Esophagus mucosa (tissue), 1 donor: ENCODE measurements around the gene UFD1. TPM values are rescaled to one million over a fixed set of nuclear protein-coding genes. Genes with fewer than 3 reads are reported as not detected.
"Not testable (repeated sequence)": the region's sequence is repeated elsewhere in the genome, so short reads cannot be mapped to it uniquely, and the experiment has no call there.

Experiments used
- ATAC-seq: fragments of 200-7000 bp; cut with Tn5 transposase; one replicate; pipeline ENCODE4 v1.9.1; 2020
- total RNA-seq: library from RNA; stranded (reverse); gene quantifications from one replicate; pipeline ENCODE4 v1.2.4, GENCODE V29; 2023
- donor health status: DM: yes; HTN: yes; CAD: no.

UFD1 gene
- total RNA-seq, 1 donor from 2014 or later, result 57.9 TPM

DNA sequence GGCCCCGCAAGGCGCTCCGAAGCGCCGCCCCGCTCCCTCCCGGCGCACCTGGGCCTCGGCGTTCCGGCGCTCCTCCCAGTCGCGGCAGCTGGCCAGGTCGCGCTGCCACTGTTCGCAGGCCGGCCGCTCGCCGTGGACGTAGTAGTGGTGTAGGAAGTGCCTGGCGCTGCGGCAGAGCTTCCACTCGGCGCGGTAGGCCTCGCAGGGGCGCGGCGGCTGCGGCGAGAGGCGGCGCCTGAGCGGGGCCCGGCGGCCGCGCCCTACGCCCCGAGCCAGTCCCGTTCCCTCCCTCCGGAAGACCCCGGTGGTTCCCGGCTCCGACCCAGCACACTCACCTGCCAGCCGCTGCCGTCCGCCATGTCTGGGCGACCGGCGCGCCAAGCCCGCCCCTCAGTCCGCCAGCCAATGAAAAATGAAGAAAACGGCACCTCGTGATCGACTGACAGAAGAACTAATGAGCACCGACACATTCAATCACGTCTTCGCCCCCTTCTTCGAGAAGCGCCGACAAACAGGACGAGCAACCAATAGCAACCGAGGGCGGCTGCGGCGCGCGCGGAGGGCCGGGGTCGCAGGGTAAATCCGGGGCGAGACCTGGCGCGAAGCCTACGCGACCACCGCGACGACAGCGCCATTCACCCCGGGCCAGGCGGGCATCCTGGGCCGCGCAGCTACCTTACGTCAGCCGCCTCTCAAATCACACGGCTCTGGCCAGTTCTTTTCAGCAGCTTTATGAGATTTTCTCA is 31.5 kb downstream of the UFD1 start, which contains the start of gene C22orf39:
TSS of gene C22orf39 (minus strand) at position 382 of the 746 bp plus-strand sequence. CDS start at position 359, 23 bp downstream.
- peak; percentile 92 for ATAC-seq

DNA sequence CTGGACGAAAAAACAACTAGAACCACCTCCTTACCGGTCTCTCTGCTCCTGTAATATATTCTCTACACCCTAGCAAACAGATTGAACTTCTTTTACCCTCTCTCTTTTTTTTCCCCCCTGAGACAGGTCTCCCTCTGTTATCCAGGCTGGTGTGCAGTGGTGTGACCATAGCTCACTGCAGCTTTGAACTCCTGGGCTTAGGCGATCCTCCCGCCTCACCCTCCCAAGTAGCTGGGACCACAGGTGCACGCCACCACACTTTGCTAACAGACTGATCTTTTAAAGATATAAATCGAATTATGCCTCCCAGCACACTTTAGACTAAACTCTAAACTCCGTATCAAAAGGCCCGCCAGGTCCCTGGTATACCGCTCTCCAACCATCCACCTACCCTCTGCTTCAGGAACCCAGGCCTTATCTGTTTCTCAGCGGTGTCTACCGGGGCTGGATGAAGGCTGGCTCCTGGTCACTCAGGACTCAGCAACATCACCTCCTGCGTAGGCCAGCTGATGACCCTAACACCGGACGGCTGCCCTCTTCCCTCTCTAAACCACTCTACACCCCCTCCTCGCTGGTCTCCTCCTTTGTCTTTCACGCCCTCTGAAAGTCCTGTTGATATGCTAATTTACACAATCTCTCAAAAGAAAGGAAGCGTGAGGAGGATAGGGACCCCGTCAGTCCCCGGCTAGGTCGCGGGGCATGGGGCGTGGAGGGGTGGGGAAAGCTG is 32.2 kb downstream of the UFD1 start:
- ATAC-seq, result peak; percentile 2

DNA sequence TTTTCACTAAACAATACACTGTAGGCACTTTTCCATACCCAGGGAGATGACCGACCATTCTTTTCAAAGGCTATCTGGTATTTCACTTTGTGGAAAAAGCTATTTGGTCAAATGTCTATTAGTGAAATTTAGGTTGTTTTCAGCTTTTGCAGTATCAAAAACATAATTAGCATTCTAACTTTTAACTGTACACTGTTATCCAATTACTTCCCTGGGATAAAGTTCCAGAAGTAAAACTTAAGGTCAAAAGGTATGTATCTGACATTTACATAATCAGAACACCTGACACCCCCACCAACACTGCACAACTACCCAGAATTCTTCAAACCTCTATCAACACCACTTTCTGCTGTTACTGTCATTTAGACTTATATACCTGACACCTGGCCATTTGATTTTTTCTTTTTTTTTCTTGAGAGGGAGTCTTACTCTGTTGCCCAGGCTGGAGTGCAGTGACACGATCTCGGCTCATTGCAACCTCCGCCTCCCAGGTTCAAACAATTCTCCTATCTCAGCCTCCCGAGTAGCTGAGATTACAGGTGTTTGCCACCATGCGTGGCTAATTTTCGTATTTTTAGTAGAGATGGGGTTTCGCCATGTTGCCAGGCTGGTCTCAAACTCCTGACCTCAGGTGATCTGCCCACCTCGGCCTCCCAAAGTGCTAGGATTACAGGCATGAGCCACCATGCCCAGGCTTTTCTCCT is 33.6 kb downstream of the UFD1 start:
- ATAC-seq, result not testable (repeated sequence)

DNA sequence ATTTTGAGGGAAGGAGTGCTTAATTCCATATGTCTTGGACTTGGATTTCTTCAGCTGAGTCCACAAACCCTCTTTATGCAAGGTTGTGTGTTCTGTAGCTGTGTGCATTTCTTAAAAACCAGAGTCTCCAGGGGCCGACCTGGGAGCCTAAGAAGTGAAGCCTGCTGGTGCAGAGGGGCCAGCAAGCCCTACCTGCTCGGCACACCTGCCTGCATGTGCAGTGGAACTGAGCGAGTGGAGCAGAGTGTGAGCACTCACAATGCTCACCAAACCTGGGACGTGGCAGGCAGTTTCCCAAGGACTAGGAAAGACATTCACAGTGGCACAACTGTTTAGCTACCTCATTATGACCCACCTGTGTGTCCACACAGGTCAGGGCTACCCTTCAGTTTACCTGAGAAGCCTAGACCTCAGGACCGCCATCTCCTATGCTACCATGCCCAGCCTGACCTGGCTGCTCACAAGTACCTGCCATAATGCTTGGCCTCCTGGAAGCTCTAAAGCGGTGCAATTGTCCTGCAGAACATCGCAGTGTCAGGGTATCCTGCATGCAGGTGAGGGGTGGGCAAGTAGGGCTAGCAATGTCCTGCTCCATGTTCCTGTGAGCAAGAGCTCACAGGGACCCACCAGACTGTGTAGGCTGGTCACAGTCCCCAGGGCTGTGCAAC is 35.3 kb downstream of the UFD1 start:
- ATAC-seq, result no peak

DNA sequence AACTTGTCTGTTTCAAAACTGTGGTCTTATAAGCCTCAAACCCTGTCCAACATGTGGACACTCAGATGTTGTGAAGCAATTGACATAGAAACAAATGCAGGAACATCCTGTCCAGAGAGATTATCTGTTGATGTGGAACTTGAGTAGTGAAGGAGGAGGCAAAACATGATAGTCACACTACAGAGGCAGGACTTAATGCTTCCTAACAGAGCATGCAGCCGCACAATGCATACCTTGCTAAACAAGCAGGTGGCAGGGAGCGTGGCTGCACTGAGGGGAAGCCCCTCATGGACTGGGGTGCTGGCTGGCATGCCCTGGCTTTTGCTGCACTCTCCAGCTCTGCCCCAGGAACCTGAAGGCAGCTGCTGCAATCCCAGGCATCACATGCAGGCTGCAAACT is 36.8 kb downstream of the UFD1 start:
- ATAC-seq, result no peak

DNA sequence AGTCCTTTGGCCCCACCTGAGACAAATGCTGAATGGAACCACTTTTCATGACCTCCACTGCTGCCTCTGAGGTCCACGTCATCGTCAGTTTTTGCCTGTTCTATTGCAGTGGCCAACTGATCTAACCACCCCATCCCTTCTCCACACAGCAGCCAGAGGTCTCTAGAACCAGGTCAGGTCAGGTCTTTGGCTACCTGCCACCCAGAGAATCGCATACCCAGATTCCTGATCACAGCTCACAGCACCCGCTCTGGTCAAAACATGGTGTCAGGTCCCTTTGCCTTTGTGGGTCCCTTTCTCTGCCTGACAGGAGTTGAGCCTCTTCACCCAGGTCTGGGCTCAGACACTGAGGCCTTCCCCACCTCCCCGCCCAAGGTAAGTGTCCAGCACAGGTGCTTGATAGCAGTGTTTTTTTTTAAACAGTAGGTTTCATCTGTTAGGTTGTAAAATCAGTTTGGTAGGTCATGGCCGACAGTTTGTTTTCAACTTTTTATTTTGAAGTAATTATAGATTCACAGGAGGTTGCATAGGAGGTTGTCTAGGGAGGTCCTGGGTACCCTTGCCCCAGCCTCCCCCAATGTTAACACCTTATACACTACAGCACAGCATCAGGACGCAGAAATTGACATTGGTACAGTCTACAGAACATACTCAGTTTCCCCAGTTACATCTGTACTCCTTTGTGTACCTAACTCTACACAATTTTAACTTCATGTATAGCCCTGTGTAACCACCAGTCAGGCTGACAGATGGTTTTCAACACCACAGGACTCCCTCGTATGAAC is 38.4 kb downstream of the UFD1 start:
- no peak for ATAC-seq

DNA sequence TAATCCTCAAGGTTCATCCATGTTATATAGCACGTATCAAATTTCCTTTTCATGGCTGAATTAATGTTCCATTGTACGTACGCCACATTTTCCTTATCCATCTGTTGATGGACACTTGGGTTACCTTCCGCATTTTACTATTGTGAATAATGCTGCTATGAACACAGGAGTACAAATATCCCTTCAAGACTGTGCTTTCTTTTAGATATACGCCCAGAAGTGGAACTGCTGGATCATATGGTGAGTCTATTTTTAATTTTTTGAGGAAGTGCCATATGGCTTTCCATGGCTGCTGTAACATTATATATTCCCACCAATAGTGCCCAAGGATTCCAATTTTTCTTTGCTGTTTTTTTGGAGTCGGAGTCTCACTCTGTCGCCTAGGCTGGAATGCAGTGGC is 40.7 kb downstream of the UFD1 start:
- no peak for ATAC-seq

DNA sequence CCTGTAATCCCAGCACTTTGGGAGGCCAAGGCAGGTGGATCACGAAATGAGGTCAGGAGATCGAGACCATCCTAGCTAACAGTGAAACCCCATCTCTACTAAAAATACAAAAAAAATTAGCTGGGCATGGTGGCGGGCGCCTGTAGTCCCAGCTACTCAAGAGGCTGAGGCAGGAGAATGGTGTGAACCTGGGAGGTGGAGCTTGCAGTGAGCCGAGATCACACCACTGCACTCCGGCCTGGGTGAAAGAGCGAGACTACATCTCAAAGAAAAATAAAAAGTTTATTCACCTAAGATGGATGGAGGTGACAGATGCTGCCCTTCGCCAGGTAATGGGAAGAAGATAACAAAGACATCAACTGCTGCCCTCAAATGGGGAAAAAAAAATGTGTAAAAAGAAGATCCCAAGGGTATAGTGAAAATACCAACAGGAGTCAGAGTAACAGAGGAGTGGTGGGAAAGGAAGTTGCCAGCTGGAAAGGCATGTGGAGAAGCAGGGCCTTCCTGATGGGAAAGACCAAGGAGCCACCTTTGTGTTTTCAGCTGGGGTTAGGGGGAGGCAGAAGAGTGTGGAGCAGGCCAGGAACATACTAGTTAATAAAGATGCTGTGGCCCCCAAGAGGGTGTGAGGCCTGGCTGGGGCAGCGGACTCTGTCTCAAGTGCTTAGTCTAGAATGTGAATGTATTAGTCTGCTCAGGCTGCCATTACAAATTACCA is 42.4 kb downstream of the UFD1 start:
- not testable (repeated sequence) for ATAC-seq

DNA sequence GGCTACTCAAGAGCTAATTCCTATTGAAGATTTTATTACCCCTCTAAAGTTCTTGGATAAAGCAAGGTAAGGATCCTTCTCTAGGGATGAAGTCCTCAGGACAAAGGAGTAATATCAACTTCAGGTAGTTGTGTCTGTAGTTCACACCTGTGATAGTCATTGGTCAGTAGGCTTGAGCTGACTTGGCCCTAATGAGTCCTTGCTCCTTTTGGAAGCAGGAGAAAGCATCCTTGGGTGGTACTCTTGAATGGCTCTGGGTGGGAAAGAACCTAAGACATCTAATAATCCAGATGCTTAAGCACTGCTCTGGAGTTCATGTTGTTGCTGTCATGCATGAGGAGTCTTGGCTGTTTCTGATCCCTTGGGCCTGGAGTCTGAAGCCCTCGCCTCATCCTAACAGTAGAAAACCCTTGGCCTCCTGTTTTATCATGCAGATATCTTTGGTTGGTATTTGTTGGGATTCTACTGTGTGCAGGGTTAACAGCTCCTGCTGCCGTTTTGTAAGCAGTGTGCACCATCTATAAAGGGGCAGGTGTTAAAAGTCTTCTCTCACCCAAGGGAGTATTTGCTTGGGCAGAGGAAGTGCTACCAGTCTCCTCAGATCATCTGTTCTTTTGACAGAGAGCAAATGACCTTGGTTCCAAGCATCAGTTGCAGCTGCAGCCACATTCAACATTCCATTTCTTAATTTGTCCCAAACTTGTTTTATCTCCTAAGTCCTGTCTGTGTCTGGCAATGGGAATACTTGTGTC is 44.0 kb downstream of the UFD1 start:
- no peak for ATAC-seq

DNA sequence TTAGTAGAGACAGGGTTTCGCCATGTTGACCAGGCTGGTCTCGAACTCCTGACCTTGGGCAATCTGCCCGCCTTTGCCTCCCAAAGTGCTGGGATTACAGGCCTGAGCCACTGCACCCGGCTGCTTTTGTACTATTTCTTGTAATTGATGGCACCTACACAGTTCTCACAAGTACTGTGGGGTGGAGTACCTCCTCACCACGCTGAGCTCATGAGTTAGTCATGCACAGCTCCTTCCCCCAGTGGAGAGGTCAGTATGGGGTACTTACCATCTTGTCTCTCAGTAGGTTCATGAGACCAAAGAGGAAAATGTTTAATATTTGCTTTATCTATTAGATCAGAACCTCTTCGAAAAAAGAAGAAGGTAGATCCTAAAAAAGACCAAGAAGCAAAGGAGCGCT is 44.6 kb downstream of the UFD1 start:
- no peak for ATAC-seq

DNA sequence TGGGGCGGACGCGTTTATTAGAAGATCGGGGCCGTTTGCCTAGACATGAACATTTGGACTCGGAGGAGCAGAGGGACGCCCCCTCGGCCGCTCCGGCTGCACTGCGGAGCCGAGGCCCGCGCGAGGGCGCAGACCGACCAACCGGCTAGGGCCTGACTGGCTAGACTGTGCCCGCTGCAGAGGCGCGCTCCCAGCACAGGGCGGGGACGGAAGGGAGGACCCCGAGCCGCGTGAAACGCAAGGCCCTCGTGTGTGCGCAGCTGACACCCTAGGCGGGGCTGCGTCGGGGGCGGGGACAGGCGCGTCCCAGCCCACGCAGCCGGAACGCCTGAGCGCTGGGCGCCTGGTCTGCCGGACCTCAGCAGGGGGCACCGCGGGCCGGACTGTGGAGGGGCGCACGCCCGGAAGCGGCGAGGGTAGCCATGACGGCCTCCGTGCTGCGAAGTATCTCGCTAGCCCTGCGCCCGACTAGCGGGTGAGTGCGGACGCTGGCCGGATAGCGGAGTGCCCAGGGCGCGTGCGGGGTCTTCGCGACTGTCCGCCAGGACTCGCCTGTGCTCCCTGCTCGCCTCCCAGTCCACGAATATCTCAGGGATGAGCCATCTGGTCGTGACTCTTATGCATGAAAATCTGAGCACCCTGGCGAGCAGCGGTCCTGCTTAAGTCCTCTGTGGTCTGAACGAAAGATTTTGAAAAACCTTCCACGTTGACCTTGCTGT is 46.7 kb downstream of the UFD1 start, which contains the start of gene MRPL40:
TSS of gene MRPL40 (plus strand) at position 413 of the 719 bp plus-strand sequence. CDS start at position 423, 10 bp downstream.
- ATAC-seq, result peak; percentile 97

DNA sequence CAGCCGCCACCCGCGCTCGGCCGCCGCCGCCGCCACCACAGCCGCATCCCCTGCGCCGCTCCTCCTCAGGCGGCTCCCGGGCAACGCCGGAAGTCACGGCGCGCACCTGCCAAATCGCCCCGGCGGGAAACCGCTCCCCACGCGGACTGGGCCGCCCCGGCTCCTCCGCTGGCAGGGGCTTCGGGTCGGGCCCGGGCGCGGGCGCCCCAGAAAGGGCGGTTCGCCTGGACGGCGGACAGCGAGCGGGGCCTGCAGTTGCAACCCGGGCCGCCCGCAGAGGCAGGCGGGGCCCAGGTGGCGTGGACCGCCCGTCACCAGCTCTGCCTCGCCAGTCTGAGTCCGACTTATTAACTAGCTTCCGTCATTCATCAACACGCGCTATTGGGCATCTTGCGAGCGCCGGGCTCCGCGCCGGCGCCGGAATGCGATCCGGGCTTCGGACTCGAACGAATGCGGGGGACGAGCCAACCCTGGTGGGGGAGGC is 47.3 kb downstream of the UFD1 start, which contains the start of gene HIRA:
TSS of gene HIRA (minus strand) at position 85 of the 484 bp plus-strand sequence. CDS start 257 bp downstream, outside the sequence.
- ATAC-seq, result peak; percentile 74

DNA sequence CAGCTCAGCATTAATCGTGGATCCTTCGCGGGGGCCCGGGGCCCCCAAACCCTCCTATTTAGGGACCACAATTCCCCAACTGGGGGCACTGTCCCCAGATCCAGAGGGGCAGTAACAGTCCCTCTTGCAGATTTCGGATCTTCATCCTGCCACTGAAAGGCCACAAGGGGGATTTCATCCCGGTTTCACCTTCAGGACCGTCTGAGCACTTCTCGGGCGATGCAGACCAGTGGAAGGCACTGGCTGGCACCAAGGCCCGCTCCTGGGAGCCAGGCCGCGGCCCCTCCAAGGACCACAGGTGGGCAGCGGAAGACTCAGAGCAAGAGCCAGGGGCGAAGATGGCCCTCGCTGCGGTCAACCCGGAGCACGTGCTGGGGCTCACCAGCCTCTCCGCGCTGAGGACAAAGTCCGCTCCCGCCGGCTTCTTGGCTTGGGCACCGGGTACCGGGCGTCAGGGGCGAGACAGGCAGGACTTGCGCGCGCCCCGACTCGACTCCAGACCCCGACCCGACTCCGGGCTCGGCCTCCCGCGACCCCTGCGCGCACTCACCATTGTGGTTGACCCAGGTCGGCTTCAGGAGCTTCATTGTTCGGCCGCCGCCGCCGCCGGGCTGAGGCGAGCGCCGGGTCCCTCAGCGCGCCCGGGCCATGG is 48.0 kb downstream of the UFD1 start:
- no peak for ATAC-seq

DNA sequence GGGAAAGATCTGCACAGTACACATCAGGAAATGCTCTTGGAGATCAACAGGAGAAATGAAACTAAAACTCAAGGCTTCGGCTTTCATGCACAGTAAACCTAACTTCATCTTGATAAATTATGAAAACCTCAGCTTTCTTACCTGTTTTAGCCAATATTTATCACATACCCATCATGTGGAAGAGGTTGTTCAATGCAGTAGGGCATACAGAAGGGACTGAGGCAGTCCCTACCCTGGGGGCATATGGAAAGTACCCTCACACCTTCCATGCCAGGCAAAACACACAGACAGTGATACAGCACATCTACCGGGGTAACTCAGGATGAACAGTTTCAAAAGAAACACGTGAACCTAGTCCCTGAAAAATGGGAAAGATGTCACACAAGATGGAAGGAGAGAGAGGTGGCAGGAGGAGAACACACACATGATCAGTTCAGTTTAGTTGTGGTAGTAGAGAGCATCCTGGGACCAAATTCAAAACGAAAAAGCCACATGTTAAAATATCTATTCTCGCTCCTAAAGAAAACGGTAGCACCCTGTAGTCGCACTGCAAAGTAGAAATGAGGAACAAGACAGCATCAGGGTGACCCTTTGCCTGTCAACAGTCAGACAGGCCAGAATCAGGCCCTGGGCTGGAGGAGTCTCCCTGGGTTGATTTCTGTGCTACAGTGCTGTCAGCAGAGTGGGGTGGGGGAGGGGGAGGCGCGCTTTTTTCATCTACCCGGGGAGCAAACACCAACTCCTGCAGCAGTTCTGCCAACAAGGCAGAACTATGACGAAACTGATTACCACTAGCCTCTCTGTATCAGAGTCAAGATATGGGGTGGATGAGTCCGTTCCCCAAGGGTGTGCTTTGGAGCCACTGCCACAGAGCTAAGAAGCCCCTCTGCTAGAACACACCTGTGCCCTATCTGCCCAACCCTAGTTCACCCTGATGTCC is 48.8 kb downstream of the UFD1 start:
- ATAC-seq, result no peak

DNA sequence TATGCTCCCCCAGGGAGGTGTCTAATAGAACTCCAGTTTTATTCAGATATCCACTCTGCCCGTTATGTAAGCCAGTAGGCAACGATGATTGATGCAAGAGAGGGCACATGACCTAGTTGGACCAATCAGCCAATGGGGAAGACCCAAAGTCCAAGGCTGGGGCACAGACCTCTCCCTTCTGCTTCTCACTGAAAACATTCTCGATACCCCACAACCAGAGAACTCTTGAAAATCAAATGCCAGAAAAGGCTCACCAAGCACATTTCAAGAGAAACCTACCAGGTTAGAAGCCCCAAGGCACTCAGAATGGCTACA is 54.9 kb downstream of the UFD1 start:
- no peak for ATAC-seq

DNA sequence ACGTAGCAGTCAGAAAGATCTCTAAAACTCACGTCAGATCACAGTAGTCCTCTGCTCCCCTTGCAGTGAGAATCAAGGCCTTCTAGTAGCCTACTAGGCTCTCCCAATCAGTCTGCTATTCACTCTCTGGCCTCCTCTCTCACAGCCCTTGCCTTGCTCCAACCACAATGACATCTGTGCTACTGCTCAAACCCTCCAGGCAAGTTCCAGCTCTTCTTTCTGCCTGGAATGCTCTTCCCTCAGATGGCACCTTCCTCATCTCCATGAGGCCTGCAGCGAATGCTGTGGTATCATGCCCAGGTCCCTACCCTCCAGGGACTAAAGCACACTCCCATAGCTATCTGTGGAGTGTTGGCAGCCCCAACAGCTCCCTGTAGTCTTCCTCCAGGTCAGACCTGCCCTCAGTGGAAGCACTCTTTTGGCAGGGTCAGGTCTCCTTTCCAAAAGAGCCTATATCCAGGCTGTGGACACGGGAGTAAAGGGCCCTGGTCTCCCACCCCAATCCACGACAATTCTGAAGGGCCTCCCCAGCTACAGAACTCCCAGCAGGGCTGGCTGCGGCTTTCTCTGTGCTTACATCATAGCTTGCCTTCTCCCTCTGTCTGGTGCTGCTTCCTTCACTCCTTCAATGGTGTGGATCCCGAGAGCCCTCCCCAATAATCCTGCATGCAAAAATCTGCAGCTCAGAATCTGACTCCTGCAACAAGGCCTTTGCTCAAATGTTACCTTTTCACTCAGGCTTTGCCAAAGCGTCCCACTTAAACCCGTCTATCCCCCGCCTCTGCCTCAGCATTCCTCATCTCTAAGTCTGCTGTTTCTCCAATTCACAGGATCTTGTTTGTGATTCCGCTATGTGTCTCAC is 56.3 kb downstream of the UFD1 start:
- ATAC-seq, result no peak

DNA sequence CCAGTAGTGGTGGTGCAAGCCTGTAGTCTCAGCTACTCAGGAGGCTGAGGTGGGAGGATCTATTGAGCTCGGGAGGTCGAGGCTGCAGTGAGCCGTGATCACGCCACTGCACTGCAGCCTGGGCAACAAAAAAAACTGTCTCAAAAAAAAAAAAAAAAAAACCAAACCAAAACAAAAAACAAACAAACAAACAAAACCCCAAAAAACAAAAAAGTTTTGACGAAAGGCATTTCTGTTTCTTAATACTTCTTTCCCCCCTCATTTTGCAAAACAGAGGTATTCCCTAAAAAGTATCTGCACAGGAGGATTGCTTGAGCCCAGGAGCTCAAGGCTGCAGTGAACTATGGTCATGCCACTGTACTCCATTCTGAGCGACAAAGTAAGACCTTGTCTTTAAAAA is 58.7 kb downstream of the UFD1 start:
- no peak for ATAC-seq
